GM19372 (cell line): ENCODE measurements around the gene LIPT1.
A peak's percentile ranks its signal among the peaks of the same experiment; 100 is the strongest.
"Not testable (repeated sequence)": the region's sequence is repeated elsewhere in the genome, so short reads cannot be mapped to it uniquely, and the experiment has no call there.

ENCODE experiments used
- ATAC-seq: cut with Tn5 transposase; IDR thresholded peaks from one replicate; pipeline ENCODE4 v1.9.1; 2021; ENCODE audit warnings: mild to moderate bottlenecking, low read depth, moderate library complexity; ENCODE audit not compliant: unreplicated experiment

The LIPT1 gene

DNA sequence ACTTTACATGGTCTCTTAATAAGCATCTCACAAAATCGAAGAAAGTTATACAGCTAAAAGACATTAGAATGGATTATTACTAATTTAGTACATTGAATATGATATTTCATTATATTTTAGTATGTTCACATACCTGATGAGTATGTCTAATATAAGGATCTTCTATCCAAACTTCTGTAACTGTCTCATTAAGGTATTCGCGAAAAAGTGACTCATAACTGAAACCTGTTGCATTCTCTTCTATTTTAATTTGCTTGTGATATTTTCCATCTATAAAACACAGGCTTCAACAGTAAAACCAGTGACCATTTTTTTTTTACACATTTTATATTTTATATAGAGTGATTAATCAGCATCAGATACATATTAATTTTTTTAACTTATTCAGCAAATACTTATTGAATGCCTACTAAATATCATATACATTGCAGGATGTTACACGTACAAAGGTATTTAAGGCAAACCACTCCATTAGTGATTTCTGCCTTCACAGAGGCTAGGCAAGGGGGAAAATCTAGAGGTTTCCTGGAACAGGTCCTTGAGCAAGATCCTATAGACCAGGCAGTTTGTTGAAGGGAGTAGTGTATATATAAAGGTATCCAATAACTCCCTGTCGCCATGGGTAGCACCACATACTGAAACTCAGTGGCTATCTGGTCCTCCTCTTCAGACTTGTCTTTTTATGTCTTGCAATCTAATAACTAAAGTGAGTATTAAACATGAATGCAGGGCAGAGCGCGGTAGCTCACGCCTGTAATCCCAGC, 16.8 kb downstream of the LIPT1 start:
- no peak for ATAC-seq

DNA sequence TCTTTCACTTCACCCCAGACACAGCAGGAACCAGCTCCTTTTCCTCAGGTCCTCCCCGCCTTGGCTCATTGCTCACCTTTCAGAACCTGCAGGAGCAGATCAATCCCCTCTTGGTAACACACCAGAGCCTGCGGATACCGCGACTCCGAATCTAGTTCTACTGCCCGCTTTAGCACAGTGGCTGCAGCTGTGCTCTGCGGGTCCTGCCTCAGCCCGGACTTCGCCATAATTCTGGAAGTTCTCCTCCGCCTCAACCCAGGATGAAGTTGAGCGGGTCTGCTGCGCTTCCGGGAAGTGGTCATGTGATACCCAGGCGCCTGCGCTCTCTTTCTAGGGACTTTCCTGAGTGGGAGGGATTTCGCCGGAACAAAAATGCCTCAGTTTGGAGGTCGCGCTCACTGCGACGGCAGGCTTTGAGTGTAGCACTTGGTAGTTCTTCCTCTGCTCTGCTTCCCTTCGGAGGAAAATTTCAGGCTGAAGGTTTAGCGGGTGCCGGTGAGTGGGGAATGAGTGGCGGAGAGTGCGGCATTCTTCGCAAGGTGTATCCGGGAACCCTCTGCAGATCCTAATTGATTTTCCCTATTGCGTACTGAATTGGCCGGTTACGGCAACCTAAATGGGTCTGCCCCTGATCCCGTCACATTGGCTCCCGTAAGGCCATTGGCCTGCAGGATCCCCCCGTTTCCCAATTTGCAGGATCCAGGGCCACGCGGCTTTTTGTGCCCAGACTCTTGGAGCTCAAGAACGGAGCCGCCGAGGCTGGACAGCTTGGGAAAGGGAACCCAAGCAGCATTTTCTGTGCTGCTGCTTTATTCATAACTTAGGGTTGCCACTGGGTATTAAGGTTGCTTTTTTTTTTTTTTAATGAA, 26.2 kb downstream of the LIPT1 start, which contains the start of the genes MITD1 and MRPL30:
MITD1 (minus strand) TSS at position 304 of the 869 bp plus-strand sequence; CDS start at position 227, 77 bp downstream.
MRPL30 (plus strand) TSS at position 430 of the 869 bp plus-strand sequence. CDS start 5,020 bp downstream, outside the sequence.
- peak; percentile 84 for ATAC-seq

DNA sequence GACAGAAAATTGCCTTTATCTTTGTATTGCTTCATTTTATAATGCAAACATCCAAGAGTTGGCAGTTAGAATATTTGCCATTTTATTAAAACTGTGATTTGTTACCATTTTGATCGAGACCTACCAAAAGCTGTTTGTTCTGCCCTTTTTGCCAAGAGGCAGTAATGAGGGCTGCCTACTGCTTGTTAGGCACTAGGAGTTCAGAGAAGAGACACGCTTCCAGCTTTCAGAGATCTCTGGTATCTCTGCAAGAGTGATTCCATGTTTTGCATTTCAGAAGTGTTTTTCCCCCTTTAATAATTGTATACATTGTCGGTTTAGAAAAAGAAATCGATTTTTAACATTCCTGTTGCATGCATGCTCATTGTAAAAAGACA, 26.8 kb downstream of the LIPT1 start:
- ATAC-seq, result no peak

DNA sequence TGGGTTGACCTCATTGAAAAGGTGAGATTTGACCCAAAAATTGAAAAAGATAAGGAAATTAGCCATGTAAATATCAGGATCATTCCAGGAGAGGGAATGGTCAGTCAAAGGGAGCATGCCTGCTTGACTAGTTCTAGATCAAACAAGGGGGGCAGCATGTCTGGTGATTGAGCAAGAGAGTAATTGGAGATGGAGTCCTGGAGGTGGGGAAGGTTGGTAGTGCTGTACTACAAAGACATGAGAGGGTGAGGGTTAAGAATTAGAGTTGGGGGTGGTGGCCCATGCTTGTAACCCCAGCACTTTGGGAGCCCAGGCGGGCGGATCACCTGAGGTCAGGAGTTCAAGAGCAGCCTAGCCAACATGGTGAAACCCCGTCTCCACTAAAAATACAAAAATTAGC, 28.3 kb downstream of the LIPT1 start:
- ATAC-seq, result no peak

DNA sequence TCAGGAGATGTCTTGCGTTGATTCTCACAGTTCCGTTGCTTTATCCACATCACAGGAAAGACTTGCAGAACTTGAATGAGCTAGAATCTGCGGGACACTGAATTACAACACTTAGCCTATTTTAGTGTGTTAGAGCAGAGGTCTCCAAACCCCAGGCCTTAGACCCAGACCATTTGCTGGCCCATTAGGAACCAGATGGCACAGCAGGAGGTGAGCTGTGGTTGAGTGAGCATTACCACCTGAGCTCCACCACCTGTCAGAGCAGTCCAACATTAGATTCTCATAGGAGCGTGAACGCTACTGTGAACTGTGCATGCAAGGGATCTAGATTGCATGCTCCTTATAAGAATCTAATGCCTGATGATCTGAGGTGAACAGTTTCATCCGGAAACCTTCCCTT, 30.0 kb downstream of the LIPT1 start:
- ATAC-seq, result no peak

DNA sequence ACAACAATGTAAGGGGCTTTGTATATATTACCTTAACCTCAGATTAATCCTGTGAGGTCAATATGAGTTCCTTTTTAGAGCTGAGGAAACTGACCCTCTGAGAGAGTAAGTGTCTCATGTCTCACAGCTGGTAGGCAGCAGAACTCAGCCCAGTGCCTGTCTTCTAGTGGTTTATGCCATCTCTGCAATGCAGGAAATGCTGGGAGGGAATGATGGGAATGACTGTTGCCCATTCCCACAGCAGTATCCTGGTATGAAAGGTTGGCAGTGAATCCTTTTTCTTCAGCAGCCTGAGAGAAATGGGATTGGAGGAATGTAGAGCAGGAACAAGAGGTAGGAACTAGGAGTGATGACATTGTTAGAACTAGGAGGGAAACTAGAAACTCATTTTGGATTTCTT, 32.2 kb downstream of the LIPT1 start:
- no peak for ATAC-seq

DNA sequence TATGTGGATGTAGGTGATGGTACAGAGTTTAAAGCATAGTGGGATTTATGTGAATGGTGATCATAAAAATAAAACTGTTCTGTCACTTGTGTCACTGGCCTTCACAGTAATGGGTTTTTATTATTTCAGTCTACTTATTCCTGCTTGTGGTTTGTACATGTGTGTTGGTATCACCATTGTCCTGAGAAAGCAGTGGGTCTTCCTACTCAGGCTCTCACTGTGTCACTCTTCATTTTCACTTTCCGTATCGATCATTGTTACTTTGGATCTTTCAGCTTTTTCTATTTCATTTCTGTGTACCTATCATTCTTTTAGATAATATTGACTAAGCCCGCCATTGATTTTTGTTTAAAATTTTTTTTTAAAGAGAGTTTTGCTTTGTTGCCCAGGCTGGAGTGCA, 33.6 kb downstream of the LIPT1 start:
- ATAC-seq, result no peak

DNA sequence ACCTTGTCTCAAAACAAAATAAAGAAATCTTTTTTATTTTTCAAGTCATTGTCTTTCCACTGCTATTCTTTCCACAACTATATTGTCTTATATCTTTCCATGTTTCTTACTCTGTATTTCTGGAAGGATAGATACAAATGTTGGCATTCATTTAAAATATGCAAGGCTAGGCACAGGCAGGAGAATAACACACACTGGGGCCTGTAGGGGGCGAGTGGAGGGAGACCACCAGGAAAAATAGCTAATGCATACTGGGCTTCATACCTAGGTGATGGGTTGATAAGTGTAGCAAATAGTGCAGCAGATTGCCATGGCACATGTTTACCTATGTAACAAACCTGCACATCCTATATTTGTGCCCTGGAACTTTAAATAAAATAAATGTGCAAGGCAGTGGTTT, 35.8 kb downstream of the LIPT1 start:
- no peak for ATAC-seq

DNA sequence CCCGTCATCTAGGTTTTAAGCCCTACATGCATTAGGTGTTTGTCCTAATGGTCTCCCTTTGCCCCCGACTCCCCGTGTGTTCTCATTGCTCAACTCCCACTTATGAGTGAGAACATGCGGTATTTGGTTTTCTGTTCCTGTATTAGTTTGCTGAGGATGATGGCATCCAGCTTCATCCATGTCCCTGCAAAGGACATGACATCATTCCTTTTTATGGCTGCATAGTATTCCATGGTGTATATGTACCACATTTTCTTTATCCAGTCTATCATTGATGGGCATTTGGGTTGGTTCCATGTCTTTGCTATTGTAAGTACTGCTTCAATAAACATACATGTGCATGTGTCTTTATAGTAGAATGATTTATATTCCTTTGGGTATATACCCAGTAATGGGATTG, 37.6 kb downstream of the LIPT1 start:
- ATAC-seq, result not testable (repeated sequence)

DNA sequence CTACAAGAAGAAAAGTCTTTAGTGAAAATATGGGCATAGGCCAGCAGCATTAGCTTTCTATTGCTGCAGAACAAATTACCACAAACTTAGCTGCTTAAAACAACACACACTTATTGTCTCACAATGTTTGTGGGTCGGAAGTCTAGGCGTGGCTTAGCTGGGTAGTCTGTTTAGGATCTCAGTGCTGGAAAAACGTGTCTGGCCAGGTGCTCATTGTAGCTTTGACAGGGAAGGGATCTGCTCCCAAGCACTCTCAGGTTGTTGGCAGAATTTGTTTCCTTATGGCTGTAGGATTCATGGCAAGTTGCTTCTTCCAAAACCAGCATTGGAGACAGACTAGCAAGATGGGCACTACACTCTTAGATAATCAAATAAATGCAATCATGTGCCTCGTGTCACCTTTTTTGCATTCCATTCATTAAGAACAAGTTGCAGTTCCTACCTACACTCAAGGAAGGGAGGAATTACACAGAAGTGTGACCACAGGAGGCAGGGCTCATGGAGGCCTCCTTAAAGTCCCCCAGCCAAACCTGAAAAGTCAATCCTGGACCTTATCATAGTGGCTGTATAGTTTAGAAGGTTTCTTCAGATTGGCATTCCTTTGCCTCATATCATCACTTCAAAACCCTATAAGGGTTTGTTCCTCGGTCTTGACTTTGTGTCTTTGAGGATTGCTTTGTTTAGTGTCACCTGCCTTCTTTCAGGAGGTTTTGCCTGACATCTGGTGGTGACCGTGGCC, 43.5 kb downstream of the LIPT1 start:
- no peak for ATAC-seq

DNA sequence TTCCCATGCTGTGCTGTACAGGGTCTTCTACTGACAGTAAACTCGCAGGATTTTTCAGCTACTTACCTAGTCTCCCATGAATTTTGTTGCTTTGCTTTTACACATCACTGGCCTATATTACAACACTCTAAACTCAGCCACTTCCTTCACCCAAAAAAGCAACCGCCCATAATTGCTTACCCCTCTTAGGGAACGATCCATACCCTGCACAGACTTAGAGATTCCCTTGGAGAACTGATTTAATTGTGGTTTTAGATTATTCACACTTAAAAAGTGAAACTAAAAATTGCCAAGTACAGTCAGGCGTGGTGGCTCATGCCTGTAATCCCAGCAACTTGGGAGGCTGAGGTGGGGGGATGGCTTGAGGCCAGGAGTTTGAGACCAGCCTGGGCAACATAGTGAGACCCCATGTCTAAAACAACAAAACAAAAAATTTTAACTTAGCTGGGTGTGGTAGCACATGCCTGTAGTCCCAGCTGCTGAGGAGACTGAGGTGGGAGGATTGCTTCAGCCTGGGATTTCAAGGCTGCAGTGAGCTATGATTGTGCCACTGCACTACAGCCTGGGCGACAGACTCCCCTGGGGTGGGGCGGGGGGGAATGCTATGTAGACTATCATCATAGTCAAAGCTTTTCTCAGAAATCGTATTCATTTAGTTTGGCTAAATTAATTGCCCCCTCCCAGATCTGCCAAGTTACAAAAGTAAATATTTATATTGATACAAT, 45.5 kb downstream of the LIPT1 start:
- no peak for ATAC-seq

DNA sequence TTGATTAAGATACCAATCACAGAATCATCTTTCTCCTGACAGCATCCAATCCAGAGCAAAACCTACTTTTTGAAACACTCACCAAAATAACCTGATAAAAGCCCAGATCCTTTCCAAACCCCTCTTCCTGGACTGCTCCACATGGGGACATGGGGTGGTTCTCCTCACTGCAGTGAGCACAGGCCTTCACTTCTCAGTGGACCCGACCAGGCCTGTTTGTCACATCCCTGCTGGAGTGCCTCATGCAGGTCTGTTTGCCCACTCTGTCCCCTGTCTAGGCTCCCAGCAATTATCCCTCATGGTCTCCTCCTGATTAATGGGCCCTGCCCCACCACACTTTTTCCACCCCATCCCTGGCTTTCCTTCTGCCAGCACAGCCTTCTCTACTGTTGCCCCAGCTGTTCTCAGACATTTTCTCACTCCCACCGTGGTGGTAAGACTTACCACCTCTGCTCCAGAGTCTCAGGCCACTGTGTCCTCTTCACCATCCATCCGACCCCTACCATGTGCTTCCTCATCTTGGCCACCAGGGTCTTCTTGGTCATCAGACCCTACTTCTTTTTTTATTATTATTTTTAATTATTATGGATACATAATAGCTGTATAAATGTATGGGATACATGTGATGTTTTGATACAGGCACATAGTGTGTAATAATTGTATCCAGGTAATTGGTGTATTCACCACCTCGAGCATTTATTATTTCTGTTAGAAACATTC, 47.4 kb downstream of the LIPT1 start:
- no peak for ATAC-seq

DNA sequence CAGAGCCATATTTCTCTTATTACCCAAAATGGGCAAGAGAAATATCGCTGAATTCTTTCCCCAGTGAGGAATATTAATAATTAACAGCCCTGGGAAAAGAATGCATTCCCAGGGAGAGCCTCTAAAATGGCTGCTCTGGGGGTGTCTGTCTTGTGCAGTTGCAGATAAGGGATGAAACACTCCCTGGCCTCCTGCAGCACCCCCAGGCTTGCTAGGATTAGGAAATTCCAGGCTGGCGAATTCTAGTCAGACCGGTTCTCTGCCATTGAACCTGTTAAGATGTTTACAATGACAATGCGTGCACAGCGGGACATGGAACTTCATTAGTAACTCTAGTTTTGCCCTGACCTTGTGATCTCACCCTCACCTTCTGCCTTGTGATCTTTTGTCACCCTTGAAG, 50.7 kb downstream of the LIPT1 start:
- no peak for ATAC-seq
